DND-41 (cell line): ENCODE results near the gene N4BP2L1.

ENCODE experiments used
- ATAC-seq: fragments of 200-7000 bp; cut with Tn5 transposase; 3 replicates; pipeline ENCODE4 v1.9.1; 2021; ENCODE audit warnings: low read depth; ENCODE audit not compliant: insufficient read depth
- DNase-seq: peaks from one replicate; pipeline ENCODE4 v3.0.0-alpha.2; 2020
- H2AFZ ChIP-seq: 2 replicates; pipeline ENCODE4 v1.6.0; 2012; ENCODE audit warnings: low read depth, low read length
- H3K27ac ChIP-seq: 2 replicates; pipeline ENCODE4 v1.5.1; 2012; ENCODE audit warnings: low read length, inconsistent platforms
- H3K27me3 ChIP-seq: fragments of 200-600 bp; sonication (generic); 2 replicates; pipeline ENCODE4 v1.6.0; 2012; ENCODE audit warnings: low read length, mild to moderate bottlenecking, inconsistent platforms; ENCODE audit not compliant: insufficient read depth, poor library complexity
- H3K36me3 ChIP-seq: 2 replicates; pipeline ENCODE4 v1.5.1; 2012; ENCODE audit warnings: low read length, inconsistent platforms; ENCODE audit not compliant: insufficient read depth
- H3K4me1 ChIP-seq: 2 replicates; pipeline ENCODE4 v1.5.1; 2012; ENCODE audit warnings: mild to moderate bottlenecking, low read length; ENCODE audit not compliant: insufficient read depth
- H3K4me2 ChIP-seq: 2 replicates; pipeline ENCODE4 v1.6.0; 2012; ENCODE audit warnings: mild to moderate bottlenecking, moderate library complexity, low read length, inconsistent platforms; ENCODE audit not compliant: insufficient read depth
- H3K4me3 ChIP-seq, 2 experiments: fragments of 200-600 bp in 1 of 2; shearing (Covaris generic) in 1 of 2; 2 replicates each; pipeline ENCODE4 v1.5.1; 2012 to 2016; ENCODE audit warnings: inconsistent platforms in 2 of 2, low read length in 2 of 2, mild to moderate bottlenecking in 2 of 2, low read depth in 1 of 2, moderate library complexity in 1 of 2
- H3K79me2 ChIP-seq: 2 replicates; pipeline ENCODE4 v1.6.0; 2012; ENCODE audit warnings: low read length, inconsistent platforms; ENCODE audit not compliant: insufficient read depth
- H3K9ac ChIP-seq: 2 replicates; pipeline ENCODE4 v1.6.0; 2012; ENCODE audit warnings: low read depth, mild to moderate bottlenecking, inconsistent platforms, low read length, moderate library complexity
- H3K9me3 ChIP-seq: 2 replicates; pipeline ENCODE4 v1.5.1; 2012; ENCODE audit warnings: low read length, moderate library complexity, mild to moderate bottlenecking, inconsistent platforms; ENCODE audit not compliant: insufficient read depth, severe bottlenecking
- H4K20me1 ChIP-seq: 2 replicates; pipeline ENCODE4 v1.6.0; 2012; ENCODE audit warnings: low read length; ENCODE audit not compliant: insufficient read depth
- EZH2 ChIP-seq: IDR thresholded peaks from 3 replicates; pipeline ENCODE4 v1.6.1; 2012; ENCODE audit warnings: borderline replicate concordance, low read depth, mild to moderate bottlenecking, moderate library complexity, low read length, inconsistent platforms; ENCODE audit not compliant: severe bottlenecking
- TF ChIP-seq, protein P1 (sequence below): IDR thresholded peaks from 2 replicates; pipeline ENCODE4 v1.5.1; 2012; ENCODE audit warnings: borderline replicate concordance, low read length, moderate library complexity, mild to moderate bottlenecking; ENCODE audit not compliant: poor library complexity, severe bottlenecking; ENCODE audit errors: extremely low read depth

Gene N4BP2L1

DNA sequence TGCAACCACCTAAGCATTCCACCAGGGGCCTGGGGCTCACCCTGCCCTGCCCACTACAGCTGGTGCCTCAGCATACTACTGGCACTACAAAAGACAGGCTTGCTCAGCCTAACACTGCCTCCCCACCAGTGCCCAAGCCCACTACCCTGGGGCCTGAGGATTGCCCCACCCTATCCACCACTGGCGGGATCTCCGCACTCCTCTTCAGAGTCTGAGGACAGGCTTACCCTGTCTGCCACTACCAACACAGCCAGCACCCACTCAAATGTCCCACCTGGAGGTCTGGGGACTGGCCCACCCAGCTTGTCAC is 27.6 kb upstream of the N4BP2L1 start:
- Histone ChIP-seq H3K27me3 (no peaks in the 10 kb centered on the region), H3K4me1 (peaks cover 3% of the 10 kb centered on the region; the same call in 1 of the 2 replicates), H2AFZ (no peak overlapping the region), H3K4me3 (no peak overlapping the region), H4K20me1 (no peaks in the 10 kb centered on the region), H3K36me3 (no peaks in the 10 kb centered on the region), H3K4me2 (no peak overlapping the region), H3K9me3 (peaks cover 21% of the 10 kb centered on the region), H3K27ac (no peak overlapping the region), H3K9ac (no peak overlapping the region), H3K79me2 (no peaks in the 10 kb centered on the region)
- ATAC-seq (no peak), DNase-seq (no peak)
- TF ChIP-seq EZH2: no peak
- TF ChIP-seq, protein P1, sequence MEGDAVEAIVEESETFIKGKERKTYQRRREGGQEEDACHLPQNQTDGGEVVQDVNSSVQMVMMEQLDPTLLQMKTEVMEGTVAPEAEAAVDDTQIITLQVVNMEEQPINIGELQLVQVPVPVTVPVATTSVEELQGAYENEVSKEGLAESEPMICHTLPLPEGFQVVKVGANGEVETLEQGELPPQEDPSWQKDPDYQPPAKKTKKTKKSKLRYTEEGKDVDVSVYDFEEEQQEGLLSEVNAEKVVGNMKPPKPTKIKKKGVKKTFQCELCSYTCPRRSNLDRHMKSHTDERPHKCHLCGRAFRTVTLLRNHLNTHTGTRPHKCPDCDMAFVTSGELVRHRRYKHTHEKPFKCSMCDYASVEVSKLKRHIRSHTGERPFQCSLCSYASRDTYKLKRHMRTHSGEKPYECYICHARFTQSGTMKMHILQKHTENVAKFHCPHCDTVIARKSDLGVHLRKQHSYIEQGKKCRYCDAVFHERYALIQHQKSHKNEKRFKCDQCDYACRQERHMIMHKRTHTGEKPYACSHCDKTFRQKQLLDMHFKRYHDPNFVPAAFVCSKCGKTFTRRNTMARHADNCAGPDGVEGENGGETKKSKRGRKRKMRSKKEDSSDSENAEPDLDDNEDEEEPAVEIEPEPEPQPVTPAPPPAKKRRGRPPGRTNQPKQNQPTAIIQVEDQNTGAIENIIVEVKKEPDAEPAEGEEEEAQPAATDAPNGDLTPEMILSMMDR: no peak

DNA sequence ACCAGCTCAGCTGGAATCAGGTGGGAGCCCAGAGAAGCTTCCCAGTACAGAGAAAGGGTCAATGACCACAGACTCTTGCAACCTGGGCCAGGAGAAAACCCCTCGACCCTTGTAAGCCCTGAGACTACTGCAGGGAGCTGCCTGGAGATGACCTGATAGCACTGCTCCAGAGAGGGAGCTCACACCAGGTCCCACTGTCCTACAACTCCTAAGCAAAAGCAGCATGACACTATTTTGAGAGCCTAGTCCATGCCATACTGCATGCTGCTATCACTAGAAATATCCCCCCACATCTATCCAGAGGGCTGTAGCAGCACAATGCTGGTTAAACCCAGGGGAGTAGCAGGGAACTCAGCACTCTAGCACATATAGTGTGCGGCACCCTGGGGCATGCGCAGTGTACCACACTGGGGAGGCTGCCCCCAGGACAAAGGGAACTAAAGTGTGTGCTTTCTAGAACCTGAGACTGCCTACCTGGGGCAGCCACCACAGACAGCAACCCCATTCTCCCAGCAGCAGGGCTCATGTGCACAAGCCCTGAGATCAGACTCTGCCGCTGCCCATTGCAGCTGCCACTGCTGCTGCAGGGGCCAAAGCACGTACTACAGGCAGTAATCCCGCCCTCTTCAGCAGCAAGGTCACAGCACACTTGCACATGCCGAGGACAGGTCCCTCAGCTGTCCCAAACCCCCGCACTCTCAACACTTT is 27.1 kb upstream of the N4BP2L1 start:
- no peak overlapping the region for H2AFZ ChIP-seq
- peaks cover 3% of the 10 kb centered on the region; the same call in 1 of the 2 replicates for H3K4me1 ChIP-seq
- no peaks in the 10 kb centered on the region for H3K36me3 ChIP-seq
- no peak overlapping the region for H3K4me2 ChIP-seq
- no peak for TF ChIP-seq EZH2
- TF ChIP-seq, protein P1: no peak
- peaks cover 21% of the 10 kb centered on the region for H3K9me3 ChIP-seq
- DNase-seq (no peak), ATAC-seq (peak; percentile 22; the same call in 1 of the 3 replicates)
- no peak overlapping the region for H3K27ac ChIP-seq
- H3K4me3 ChIP-seq: no peak overlapping the region
- no peaks in the 10 kb centered on the region for H3K79me2 ChIP-seq
- H4K20me1 ChIP-seq: no peaks in the 10 kb centered on the region
- H3K9ac ChIP-seq: no peak overlapping the region
- no peaks in the 10 kb centered on the region for H3K27me3 ChIP-seq

DNA sequence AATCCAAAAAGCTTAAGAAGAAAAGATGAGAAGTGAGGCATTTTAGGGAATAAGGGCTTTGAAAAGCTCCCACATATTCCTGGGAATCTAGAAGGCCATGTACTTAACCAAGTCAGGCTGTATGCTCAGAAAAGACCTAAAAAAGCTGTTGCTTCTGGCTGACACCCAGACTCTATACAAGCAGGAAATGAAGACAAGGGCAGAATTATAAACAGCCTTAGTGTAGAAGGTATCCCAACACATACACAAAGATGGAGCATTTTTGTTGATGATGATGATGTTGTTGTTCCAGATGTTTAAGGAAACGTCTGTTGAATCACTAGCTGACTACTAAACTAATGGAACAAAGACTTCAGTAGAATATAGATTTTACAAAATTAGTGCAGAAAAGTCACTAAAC is 26.1 kb upstream of the N4BP2L1 start:
- H3K4me2 ChIP-seq: no peak overlapping the region
- no peak overlapping the region for H2AFZ ChIP-seq
- no peak for ATAC-seq
- no peaks in the 10 kb centered on the region for H3K36me3 ChIP-seq
- H3K4me1 ChIP-seq: peaks cover 3% of the 10 kb centered on the region; the same call in 1 of the 2 replicates
- H3K4me3 ChIP-seq: no peak overlapping the region
- H3K27me3 ChIP-seq: no peaks in the 10 kb centered on the region
- peaks cover 21% of the 10 kb centered on the region for H3K9me3 ChIP-seq
- TF ChIP-seq, protein P1: no peak
- no peak for TF ChIP-seq EZH2
- H4K20me1 ChIP-seq: no peaks in the 10 kb centered on the region
- DNase-seq: no peak
- H3K79me2 ChIP-seq: no peaks in the 10 kb centered on the region
- no peak overlapping the region for H3K9ac ChIP-seq
- no peak overlapping the region for H3K27ac ChIP-seq
